Heart left ventricle (tissue), 13 donors: ENCODE results near the gene ERBB4.

ENCODE experiments used
- CTCF ChIP-seq, 12 donors: fragments of 200-600 bp; sonication (generic) in 4 of 12; IDR thresholded peaks; one replicate each; pipeline versions ENCODE4 v1.5.0 to v1.8.0; 2018 to 2022; ENCODE audit warnings: antibody characterized with exemption in 12 of 12, mild to moderate bottlenecking in 5 of 12
- POLR2A ChIP-seq, 2 donors: fragments of 450-650 bp; IDR thresholded peaks; one replicate each; pipeline ENCODE4 v1.6.1; 2017; ENCODE audit warnings: antibody characterized with exemption in 2 of 2, mild to moderate bottlenecking in 2 of 2, moderate library complexity in 2 of 2
- donor health status: ischemic (EF 13 %, LVEDD 7.1; RV severe dilation, severe dysfunction).
- donor health status: DM: no; HTN: yes; CAD: no.
- donor health status: DM: no; HTN: no; CAD: no.
- donor health status: ischemic (EF 25% LVEDD 6.9; RV normal size, moderate dysfunction).
- donor health status: ischemic (EF 25% LVEDD 5.7; RV mildly dilated, moderate dysfunction).
- donor health status: ischemic (EF 35%, LVEDD 5.7; RV mildly dilated, moderate dysfunction).
- donor health status: nonischemic (EF 11% LVEDD 7.7; RV severe dilation, severe dysfunction).
- donor health status: DM: yes; HTN: yes; CAD: no.
- donor health status: PGD.
- donor health status: ischemic (EF 29% LVEDD 5.4; RV normal size, mild dysfunction).
- donor health status: nonischemic (EF 23%, LVEDD 6.1; RV moderate dilation, normal function).

DNA sequence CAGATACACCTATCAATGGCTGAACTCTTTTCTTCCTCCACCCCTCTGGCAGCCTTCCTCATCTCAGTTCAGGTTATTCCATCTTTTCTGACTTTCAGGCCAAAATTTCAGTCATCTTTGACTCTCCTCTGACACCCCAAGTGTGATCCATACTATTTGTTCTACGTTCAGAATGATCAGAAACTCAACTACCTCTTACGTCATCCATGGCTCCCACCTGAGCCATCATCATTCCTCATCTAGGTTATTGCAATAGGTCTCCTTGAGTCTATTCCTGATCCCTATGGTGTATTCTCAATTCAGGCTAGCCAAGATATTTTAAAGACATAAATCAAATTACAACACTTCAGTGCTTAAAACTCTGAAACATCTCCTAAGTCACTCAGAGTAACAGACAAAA, 589.7 kb downstream of the ERBB4 start:
- TF ChIP-seq CTCF (IDR thresholded peaks at IDR 0.05) = no peak
- no peak for TF ChIP-seq POLR2A (IDR thresholded peaks at IDR 0.05)
